Measurements from ENCODE around the gene SPRR5.
A peak's percentile ranks its signal among the peaks of the same experiment; 100 is the strongest.

Gene SPRR5

DNA sequence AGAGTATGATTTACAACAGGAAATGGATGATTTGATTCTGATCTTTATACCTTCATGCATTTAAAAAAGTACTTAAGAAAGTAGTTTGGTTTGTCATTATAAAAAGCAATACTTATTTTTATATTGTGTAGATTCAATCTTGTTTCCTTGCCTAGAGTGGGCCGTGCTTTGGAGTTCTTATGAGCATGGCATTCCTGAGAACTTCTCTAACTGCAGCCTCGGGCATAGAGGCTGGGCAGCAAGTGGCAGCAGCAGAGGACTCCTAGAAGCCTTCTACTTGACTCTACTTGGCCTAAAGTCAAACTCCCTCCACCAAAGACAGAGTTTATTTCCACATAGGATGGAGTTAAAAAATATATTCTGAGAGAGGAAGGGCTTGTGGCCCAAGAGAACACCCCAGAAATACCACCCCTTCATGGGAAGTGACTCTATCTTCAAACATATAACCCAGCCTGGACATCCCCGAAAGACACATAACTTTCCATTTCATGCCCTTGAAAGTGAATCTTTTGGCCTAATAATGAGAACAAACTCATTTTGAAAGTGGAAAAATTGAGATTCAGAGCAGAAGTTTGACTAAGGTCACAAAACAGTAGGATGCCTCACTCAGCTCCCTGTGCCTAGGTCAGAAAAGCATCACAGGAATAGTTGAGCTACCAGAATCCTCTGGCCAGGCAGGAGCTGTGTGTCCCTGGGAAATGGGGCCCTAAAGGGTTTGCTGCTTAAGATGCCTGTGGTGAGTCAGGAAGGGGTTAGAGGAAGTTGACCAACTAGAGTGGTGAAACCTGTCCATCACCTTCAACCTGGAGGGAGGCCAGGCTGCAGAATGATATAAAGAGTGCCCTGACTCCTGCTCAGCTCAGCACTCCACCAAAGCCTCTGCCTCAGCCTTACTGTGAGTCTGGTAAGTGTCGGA is 39.1 kb upstream of the SPRR5 start, which contains the start of gene IVL:
TSS of gene IVL (plus strand) at position 861 of the 916 bp plus-strand sequence. CDS start 1,252 bp downstream, outside the sequence.
- TF ChIP-seq, protein P1, sequence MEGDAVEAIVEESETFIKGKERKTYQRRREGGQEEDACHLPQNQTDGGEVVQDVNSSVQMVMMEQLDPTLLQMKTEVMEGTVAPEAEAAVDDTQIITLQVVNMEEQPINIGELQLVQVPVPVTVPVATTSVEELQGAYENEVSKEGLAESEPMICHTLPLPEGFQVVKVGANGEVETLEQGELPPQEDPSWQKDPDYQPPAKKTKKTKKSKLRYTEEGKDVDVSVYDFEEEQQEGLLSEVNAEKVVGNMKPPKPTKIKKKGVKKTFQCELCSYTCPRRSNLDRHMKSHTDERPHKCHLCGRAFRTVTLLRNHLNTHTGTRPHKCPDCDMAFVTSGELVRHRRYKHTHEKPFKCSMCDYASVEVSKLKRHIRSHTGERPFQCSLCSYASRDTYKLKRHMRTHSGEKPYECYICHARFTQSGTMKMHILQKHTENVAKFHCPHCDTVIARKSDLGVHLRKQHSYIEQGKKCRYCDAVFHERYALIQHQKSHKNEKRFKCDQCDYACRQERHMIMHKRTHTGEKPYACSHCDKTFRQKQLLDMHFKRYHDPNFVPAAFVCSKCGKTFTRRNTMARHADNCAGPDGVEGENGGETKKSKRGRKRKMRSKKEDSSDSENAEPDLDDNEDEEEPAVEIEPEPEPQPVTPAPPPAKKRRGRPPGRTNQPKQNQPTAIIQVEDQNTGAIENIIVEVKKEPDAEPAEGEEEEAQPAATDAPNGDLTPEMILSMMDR (conservative IDR thresholded peaks at IDR 0.05; ENCODE audit: low read length) = no peak
- H3K4me3 ChIP-seq (ENCODE audit: low read length) = no peak within 1 kb of the TSS
- peak; percentile 41 for DNase-seq (ENCODE audit: low read depth)

DNA sequence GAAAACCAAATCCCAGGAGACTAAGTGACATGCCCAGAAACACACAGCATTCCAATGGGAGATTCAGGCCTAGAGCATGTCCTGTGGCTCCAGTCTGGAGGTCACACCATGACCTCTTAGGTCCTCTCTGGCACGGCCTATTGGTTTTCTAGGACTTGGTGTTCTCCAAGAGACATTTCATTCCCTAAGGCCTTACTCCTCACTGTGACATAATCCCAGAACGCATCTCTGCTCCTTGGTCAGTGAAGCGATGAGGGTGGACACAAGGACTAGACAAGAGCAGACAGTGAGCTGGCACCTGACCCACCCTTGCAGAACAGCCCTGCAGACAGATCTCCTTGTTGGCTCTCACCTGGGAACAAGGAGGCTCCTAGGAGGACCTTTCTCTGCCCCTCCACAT is 37.8 kb upstream of the SPRR5 start:
- no peak overlapping the region for H3K4me3 ChIP-seq (ENCODE audit: low read length)
- TF ChIP-seq, protein P1 (conservative IDR thresholded peaks at IDR 0.05; ENCODE audit: low read length) = no peak
- DNase-seq (ENCODE audit: low read depth) = no peak

DNA sequence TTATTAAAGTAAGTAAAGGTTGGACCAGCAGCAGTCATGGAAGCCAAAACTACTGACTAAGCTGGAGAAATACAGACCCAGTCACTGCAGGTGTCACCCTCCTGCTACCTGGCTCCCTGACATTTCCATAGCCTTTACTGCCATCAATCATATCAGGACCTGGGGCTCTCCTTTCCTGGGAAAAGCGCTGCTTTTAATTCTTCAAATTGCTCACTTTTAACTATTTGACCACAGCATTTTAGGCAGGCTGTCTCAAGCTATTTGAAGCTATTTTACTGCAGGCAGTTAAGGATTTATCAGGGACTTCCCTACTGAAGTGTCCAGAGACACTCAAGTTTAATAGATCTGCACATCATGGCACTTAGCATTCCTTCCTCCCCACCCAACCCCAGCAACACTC is 34.5 kb upstream of the SPRR5 start:
- H3K4me3 ChIP-seq (ENCODE audit: low read length) = no peak overlapping the region
- no peak for DNase-seq (ENCODE audit: low read depth)
- TF ChIP-seq, protein P1 (conservative IDR thresholded peaks at IDR 0.05; ENCODE audit: low read length) = no peak

DNA sequence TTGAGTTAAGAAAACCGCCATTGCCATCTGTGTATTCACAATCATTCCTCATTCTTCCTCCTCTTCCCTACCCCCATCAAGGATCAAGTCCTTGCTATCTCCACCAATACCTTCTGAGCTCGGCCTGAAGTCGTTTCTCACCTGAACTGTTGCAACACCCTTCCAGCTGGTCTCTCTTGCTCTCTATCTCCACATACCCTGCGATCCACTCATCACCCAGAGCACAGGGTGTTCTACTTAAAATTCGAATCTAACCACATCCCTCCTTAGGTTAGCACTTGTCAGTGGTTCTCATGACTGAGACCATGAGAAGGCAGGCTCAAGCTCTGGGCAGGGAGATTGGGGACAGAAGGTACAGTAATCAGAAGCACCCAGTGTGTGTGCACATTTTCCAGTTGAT is 34.1 kb upstream of the SPRR5 start:
- TF ChIP-seq, protein P1 (conservative IDR thresholded peaks at IDR 0.05; ENCODE audit: low read length) = no peak
- H3K4me3 ChIP-seq (ENCODE audit: low read length) = no peak overlapping the region
- DNase-seq (ENCODE audit: low read depth) = no peak

DNA sequence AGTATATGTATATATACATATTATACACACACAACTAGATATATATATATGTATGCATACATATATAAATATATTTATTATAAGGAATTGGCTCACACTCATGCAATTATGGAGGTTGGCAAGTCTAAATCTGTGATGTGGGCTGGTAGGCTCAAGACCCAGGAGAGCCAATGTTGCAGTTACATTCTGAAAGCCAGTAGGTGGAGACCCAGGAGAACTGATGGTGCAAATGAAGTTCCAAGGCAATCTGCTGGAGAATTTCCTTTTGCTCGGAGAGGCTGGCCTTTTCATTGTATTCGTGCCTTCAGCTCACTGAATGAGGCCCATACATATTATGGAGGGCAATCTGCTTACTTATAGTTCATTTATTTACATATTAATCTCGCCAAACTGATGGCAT is 29.2 kb upstream of the SPRR5 start:
- TF ChIP-seq, protein P1 (conservative IDR thresholded peaks at IDR 0.05; ENCODE audit: low read length) = peak; percentile 22
- no peak overlapping the region for H3K4me3 ChIP-seq (ENCODE audit: low read length)
- no peak for DNase-seq (ENCODE audit: low read depth)

DNA sequence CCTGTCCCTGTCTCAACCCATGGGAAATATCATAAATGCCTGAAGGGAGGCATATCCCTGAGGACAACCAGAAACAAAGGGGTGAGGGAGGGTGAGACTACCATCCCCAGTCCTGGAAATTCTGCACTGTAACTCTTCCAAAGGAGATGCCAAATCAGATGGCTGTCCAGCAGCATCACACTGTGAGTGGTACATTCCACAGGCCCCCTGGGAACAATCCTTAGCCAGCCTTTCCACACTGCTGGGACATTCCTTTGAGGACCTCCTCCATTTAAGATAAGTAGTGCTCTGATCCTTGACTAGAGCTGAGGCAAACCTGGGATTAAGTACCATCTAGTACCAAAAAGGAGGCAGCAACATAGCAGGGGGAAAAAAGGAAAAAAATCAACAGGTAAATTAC is 27.9 kb upstream of the SPRR5 start:
- DNase-seq (ENCODE audit: low read depth) = no peak
- no peak overlapping the region for H3K4me3 ChIP-seq (ENCODE audit: low read length)
- TF ChIP-seq, protein P1 (conservative IDR thresholded peaks at IDR 0.05; ENCODE audit: low read length) = no peak

DNA sequence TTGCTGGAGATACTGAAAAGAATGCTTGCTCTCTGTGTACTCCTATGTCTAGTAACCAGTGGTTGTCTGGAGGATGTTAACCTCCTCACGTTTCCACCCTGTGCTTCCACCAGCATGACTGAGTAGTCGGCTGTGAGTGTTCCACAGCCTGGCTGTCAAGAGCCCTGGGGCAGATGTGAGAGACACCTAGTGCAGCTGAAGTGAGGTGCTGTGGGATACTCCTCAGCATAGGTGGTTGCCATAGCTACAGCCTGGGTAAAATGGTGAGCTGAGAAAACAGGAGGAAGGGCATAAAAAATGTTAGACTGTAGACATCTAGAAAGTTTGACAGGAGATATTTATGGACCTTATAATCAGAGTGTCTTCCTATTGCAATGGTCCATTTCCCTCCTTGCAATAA is 22.8 kb upstream of the SPRR5 start:
- no peak overlapping the region for H3K4me3 ChIP-seq (ENCODE audit: low read length)
- DNase-seq (ENCODE audit: low read depth) = no peak
- TF ChIP-seq, protein P1 (conservative IDR thresholded peaks at IDR 0.05; ENCODE audit: low read length) = no peak
